ENCODE results near the gene BEND5.

The BEND5 gene

GRCh38 chr1:48728584-48728983 is 48.1 kb downstream of the BEND5 start:
- no peak for TF ChIP-seq CTCF (IDR thresholded peaks at IDR 0.05; ENCODE audit: low read depth, low read length, missing control alignments)

GRCh38 chr1:48726557-48727215 is 50.0 kb downstream of the BEND5 start:
- no peak for DNase-seq (ENCODE audit: extremely low read depth, low read depth)
- TF ChIP-seq CTCF (IDR thresholded peaks at IDR 0.05; ENCODE audit: low read depth, low read length, missing control alignments) = no peak
- no peak overlapping the region for H3K4me3 ChIP-seq (replicated peaks; ENCODE audit: low read depth, low read length)

More at GRCh38 chr1:48728584-48728983, 48.1 kb downstream of the BEND5 start:
- no peak for DNase-seq (ENCODE audit: extremely low read depth, low read depth)
- H3K4me3 ChIP-seq (replicated peaks; ENCODE audit: low read depth, low read length) = no peak overlapping the region

- no peak overlapping the region for H3K4me3 ChIP-seq (replicated peaks; ENCODE audit: low read depth, low read length)
- DNase-seq (ENCODE audit: extremely low read depth, low read depth) = no peak
- no peak for TF ChIP-seq CTCF (IDR thresholded peaks at IDR 0.05; ENCODE audit: low read depth, low read length, missing control alignments)
Measured at GRCh38 chr1:48726139-48726538, 50.6 kb downstream of the BEND5 start.

- H3K4me3 ChIP-seq (replicated peaks; ENCODE audit: low read depth, low read length) = no peak overlapping the region
- no peak for DNase-seq (ENCODE audit: extremely low read depth, low read depth)
- TF ChIP-seq CTCF (IDR thresholded peaks at IDR 0.05; ENCODE audit: low read depth, low read length, missing control alignments) = no peak
Measured at GRCh38 chr1:48725341-48726046, 51.2 kb downstream of the BEND5 start.

GRCh38 chr1:48720929-48721328 is 55.8 kb downstream of the BEND5 start:
- no peak for DNase-seq (ENCODE audit: extremely low read depth, low read depth)
- H3K4me3 ChIP-seq (replicated peaks; ENCODE audit: low read depth, low read length) = no peak overlapping the region
- TF ChIP-seq CTCF (IDR thresholded peaks at IDR 0.05; ENCODE audit: low read depth, low read length, missing control alignments) = no peak

- no peak for TF ChIP-seq CTCF (IDR thresholded peaks at IDR 0.05; ENCODE audit: low read depth, low read length, missing control alignments)
- no peak overlapping the region for H3K4me3 ChIP-seq (replicated peaks; ENCODE audit: low read depth, low read length)
- DNase-seq (ENCODE audit: extremely low read depth, low read depth) = no peak
Measured at GRCh38 chr1:48718705-48719104, 58.0 kb downstream of the BEND5 start.
